SK-N-SH treated with all-trans-retinoic acid at 6 μM for 48 hours (cell line): ENCODE data around the gene ARHGEF16.

Experiments used
- ATAC-seq: fragments of 200-7000 bp; cut with Tn5 transposase; 3 replicates; pipeline ENCODE4 v1.9.1; 2020; ENCODE audit warnings: mild to moderate bottlenecking, moderate library complexity
- ARNTL ChIP-seq: fragments of 450-650 bp; formaldehyde crosslinking; IDR thresholded peaks from 2 replicates; pipeline ENCODE4 v1.5.0; 2020; ENCODE audit warnings: low read depth, mild to moderate bottlenecking, moderate library complexity, borderline replicate concordance
- BACH2 ChIP-seq: fragments of 250-450 bp; sonication (Bioruptor Pico); IDR thresholded peaks from 2 replicates; pipeline ENCODE4 v1.9.0; 2021; ENCODE audit warnings: mild to moderate bottlenecking, borderline replicate concordance
- CSDC2 ChIP-seq: fragments of 250-450 bp; sonication (Bioruptor Pico); IDR thresholded peaks from 2 replicates; pipeline ENCODE4 v1.5.0; 2020; ENCODE audit warnings: mild to moderate bottlenecking, moderate library complexity
- ESRRG ChIP-seq: fragments of 250-450 bp; sonication (Bioruptor Pico); IDR thresholded peaks from 2 replicates; pipeline ENCODE4 v1.6.1; 2021; ENCODE audit warnings: mild to moderate bottlenecking
- GLIS3 ChIP-seq: fragments of 250-450 bp; sonication (Bioruptor Pico); IDR thresholded peaks from 2 replicates; pipeline ENCODE4 v1.5.0; 2020; ENCODE audit warnings: mild to moderate bottlenecking, moderate library complexity
- ISL1 ChIP-seq: fragments of 250-450 bp; sonication (Bioruptor Pico); IDR thresholded peaks from 2 replicates; pipeline ENCODE4 v2.1.2; 2022; ENCODE audit warnings: mild to moderate bottlenecking, moderate library complexity
- OSR1 ChIP-seq: fragments of 250-450 bp; sonication (Bioruptor Pico); IDR thresholded peaks from 2 replicates; pipeline ENCODE4 v1.8.0; 2022; ENCODE audit warnings: moderate library complexity, mild to moderate bottlenecking, inconsistent platforms
- PPARA ChIP-seq: fragments of 250-450 bp; sonication (Bioruptor Pico); IDR thresholded peaks from 2 replicates; pipeline ENCODE4 v1.5.0; 2020; ENCODE audit warnings: mild to moderate bottlenecking, borderline replicate concordance
- RARB ChIP-seq: fragments of 250-450 bp; sonication (Bioruptor Pico); IDR thresholded peaks from 2 replicates; pipeline ENCODE4 v1.8.0; 2021; ENCODE audit warnings: mild to moderate bottlenecking, moderate library complexity
- SNAI2 ChIP-seq: fragments of 250-450 bp; sonication (Bioruptor Pico); IDR thresholded peaks from 2 replicates; pipeline ENCODE4 v1.5.0; 2020; ENCODE audit warnings: mild to moderate bottlenecking, moderate library complexity
- TCF4 ChIP-seq: fragments of 250-450 bp; sonication (Bioruptor Pico); IDR thresholded peaks from 2 replicates; pipeline ENCODE4 v1.8.0; 2021; ENCODE audit warnings: mild to moderate bottlenecking, moderate library complexity, borderline replicate concordance
- TOX ChIP-seq: fragments of 250-450 bp; sonication (Bioruptor Pico); IDR thresholded peaks from 2 replicates; pipeline ENCODE4 v1.8.0; 2021; ENCODE audit warnings: mild to moderate bottlenecking, moderate library complexity, borderline replicate concordance
- ZC3H10 ChIP-seq: fragments of 250-450 bp; sonication (Bioruptor Pico); IDR thresholded peaks from 2 replicates; pipeline ENCODE4 v1.5.1; 2021; ENCODE audit warnings: mild to moderate bottlenecking, moderate library complexity
- ZFP3 ChIP-seq: fragments of 250-450 bp; sonication (Bioruptor Pico); IDR thresholded peaks from 2 replicates; pipeline ENCODE4 v1.5.0; 2020; ENCODE audit warnings: mild to moderate bottlenecking, moderate library complexity
- ZNF565 ChIP-seq: fragments of 450-650 bp; formaldehyde crosslinking; conservative IDR thresholded peaks from 2 replicates; pipeline ENCODE4 v1.5.0; 2020; ENCODE audit warnings: low read depth, mild to moderate bottlenecking, moderate library complexity
- ZNF70 ChIP-seq: fragments of 450-650 bp; formaldehyde crosslinking; IDR thresholded peaks from 2 replicates; pipeline ENCODE4 v1.5.0; 2020; ENCODE audit warnings: mild to moderate bottlenecking, moderate library complexity
- ZNF8 ChIP-seq: fragments of 450-650 bp; formaldehyde crosslinking; IDR thresholded peaks from 2 replicates; pipeline ENCODE4 v1.5.0; 2020; ENCODE audit warnings: mild to moderate bottlenecking, moderate library complexity
- TF ChIP-seq, protein P1 (sequence below): fragments of 250-450 bp; sonication (Bioruptor Pico); IDR thresholded peaks from 2 replicates; pipeline ENCODE4 v1.5.1; 2021; ENCODE audit warnings: mild to moderate bottlenecking, moderate library complexity
- TF ChIP-seq, protein P2 (sequence below): fragments of 250-450 bp; sonication (Bioruptor Pico); IDR thresholded peaks from 2 replicates; pipeline ENCODE4 v1.5.0; 2020; ENCODE audit warnings: mild to moderate bottlenecking, moderate library complexity
- TF ChIP-seq, protein P3 (sequence below): fragments of 250-450 bp; sonication (Bioruptor Pico); IDR thresholded peaks from 2 replicates; pipeline ENCODE4 v1.8.0; 2020; ENCODE audit warnings: mild to moderate bottlenecking, moderate library complexity, borderline replicate concordance

The ARHGEF16 gene

DNA sequence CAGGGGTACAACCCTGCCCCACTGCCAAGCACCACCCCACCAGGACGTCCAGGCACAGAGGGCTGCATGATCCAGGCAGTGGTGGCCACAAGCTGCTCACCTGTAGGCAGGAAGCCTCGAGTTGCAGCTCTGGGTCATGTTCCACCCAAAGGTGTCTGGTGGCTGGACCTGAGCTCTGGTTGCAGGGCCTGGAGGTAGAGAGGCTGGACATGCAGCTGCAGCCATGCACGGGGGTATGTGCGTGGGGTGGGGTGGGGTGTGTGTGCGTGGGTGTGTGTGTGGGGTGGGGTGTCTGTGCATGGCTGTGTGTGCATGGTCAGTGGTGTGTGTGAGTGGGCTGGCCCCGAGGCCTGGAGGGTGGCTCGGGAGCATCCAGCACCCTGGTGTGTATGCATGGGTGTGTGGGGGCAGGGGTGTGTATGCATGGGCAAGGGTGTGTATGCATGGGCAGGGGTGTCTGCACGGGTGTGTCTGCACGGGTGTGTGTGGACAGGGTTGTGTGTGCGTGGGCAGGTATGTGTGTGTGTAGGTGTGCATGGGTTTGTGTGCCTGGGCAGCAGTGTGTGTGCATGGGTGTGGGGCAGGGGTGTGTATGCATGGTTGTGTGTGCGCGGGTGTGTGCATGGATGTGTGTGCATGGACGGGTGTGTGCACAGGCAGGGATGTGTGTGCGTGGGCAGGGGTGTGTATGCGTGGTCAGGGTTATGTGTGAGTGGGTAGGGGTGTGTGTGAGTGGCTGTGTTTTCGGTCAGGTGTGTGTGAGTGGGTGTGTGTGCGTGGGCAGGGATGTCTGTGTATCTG lies 15.6 kb downstream of the ARHGEF16 start:
- no peak for ATAC-seq
- no peak for TF ChIP-seq GLIS3
- TF ChIP-seq, protein P1, sequence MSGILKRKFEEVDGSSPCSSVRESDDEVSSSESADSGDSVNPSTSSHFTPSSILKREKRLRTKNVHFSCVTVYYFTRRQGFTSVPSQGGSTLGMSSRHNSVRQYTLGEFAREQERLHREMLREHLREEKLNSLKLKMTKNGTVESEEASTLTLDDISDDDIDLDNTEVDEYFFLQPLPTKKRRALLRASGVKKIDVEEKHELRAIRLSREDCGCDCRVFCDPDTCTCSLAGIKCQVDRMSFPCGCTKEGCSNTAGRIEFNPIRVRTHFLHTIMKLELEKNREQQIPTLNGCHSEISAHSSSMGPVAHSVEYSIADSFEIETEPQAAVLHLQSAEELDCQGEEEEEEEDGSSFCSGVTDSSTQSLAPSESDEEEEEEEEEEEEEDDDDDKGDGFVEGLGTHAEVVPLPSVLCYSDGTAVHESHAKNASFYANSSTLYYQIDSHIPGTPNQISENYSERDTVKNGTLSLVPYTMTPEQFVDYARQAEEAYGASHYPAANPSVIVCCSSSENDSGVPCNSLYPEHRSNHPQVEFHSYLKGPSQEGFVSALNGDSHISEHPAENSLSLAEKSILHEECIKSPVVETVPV (CRISPR knock-in tag): no peak
- TF ChIP-seq ZNF8 (CRISPR knock-in tag): no peak
- TF ChIP-seq ZNF565: no peak
- TF ChIP-seq OSR1 (CRISPR knock-in tag): no peak
- no peak for TF ChIP-seq BACH2 (CRISPR knock-in tag)
- no peak for TF ChIP-seq TCF4
- no peak for TF ChIP-seq SNAI2
- TF ChIP-seq ZFP3 (CRISPR knock-in tag): no peak
- TF ChIP-seq PPARA (CRISPR knock-in tag): no peak
- TF ChIP-seq ARNTL (CRISPR knock-in tag): no peak
- no peak for TF ChIP-seq ZC3H10 (CRISPR knock-in tag)
- TF ChIP-seq, protein P2, sequence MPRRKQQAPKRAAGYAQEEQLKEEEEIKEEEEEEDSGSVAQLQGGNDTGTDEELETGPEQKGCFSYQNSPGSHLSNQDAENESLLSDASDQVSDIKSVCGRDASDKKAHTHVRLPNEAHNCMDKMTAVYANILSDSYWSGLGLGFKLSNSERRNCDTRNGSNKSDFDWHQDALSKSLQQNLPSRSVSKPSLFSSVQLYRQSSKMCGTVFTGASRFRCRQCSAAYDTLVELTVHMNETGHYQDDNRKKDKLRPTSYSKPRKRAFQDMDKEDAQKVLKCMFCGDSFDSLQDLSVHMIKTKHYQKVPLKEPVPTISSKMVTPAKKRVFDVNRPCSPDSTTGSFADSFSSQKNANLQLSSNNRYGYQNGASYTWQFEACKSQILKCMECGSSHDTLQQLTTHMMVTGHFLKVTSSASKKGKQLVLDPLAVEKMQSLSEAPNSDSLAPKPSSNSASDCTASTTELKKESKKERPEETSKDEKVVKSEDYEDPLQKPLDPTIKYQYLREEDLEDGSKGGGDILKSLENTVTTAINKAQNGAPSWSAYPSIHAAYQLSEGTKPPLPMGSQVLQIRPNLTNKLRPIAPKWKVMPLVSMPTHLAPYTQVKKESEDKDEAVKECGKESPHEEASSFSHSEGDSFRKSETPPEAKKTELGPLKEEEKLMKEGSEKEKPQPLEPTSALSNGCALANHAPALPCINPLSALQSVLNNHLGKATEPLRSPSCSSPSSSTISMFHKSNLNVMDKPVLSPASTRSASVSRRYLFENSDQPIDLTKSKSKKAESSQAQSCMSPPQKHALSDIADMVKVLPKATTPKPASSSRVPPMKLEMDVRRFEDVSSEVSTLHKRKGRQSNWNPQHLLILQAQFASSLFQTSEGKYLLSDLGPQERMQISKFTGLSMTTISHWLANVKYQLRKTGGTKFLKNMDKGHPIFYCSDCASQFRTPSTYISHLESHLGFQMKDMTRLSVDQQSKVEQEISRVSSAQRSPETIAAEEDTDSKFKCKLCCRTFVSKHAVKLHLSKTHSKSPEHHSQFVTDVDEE (CRISPR knock-in tag): no peak
- TF ChIP-seq ZNF70 (CRISPR knock-in tag): no peak
- no peak for TF ChIP-seq RARB (CRISPR knock-in tag)
- TF ChIP-seq TOX (CRISPR knock-in tag): no peak
- TF ChIP-seq, protein P3, sequence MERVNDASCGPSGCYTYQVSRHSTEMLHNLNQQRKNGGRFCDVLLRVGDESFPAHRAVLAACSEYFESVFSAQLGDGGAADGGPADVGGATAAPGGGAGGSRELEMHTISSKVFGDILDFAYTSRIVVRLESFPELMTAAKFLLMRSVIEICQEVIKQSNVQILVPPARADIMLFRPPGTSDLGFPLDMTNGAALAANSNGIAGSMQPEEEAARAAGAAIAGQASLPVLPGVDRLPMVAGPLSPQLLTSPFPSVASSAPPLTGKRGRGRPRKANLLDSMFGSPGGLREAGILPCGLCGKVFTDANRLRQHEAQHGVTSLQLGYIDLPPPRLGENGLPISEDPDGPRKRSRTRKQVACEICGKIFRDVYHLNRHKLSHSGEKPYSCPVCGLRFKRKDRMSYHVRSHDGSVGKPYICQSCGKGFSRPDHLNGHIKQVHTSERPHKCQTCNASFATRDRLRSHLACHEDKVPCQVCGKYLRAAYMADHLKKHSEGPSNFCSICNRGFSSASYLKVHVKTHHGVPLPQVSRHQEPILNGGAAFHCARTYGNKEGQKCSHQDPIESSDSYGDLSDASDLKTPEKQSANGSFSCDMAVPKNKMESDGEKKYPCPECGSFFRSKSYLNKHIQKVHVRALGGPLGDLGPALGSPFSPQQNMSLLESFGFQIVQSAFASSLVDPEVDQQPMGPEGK (CRISPR knock-in tag): no peak
- TF ChIP-seq ESRRG (CRISPR knock-in tag): no peak
- TF ChIP-seq, all 23 proteins: peak for 0

DNA sequence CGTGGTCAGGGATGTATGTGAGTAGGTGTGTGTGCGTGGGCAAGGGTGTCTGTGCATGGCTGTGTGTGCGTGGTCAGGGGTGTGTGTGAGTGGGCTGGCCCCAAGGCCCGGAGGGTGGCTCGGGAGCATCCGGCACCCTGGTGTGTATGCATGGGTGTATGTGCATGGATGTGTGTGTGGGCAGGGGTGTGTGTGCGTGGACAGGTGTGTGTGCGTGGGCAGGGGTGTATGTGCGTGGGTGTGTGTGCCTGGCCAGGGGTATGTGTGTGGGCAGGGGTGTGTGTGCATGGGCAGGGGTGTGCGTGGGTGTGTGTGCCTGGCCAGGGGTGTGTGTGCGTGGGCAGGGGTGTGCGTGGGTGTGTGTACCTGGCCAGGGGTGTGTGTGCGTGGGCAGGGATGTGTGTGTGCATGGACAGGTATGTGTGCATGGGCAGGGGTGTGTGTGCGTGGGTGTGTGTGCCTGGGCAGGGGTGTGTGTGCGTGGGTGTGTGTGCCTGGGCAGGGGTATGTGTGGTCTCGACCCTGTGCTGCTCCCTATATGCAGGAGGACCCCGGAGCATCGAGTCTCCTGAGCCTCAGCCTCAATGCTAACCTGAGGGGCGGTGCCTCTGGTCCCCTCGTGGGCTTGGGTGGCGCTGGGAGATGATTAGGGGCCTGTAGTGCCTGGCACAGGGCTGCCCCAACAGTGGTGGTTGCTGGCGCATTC lies 16.3 kb downstream of the ARHGEF16 start:
- TF ChIP-seq OSR1 (CRISPR knock-in tag) (no peak), GLIS3 (no peak), ZC3H10 (CRISPR knock-in tag) (no peak), TCF4 (no peak), ISL1 (CRISPR knock-in tag) (no peak), RARB (CRISPR knock-in tag) (no peak), SNAI2 (no peak), PPARA (CRISPR knock-in tag) (no peak), ZFP3 (CRISPR knock-in tag) (no peak), CSDC2 (no peak), ZNF565 (no peak)
- TF ChIP-seq, protein P2 (CRISPR knock-in tag): no peak
- no peak for ATAC-seq
